Dedifferentiated amniotic fluid mesenchymal stem cell (primary cell): ENCODE data around the gene SLC30A1.
A peak's percentile ranks its signal among the peaks of the same experiment; 100 is the strongest.
"Not testable (repeated sequence)": the region's sequence is repeated elsewhere in the genome, so short reads cannot be mapped to it uniquely, and the experiment has no call there.

Source experiments
- DNase-seq: peaks from one replicate; pipeline ENCODE4 v3.0.0-alpha.2; 2016; ENCODE audit errors: extremely low spot score

The SLC30A1 gene

DNA sequence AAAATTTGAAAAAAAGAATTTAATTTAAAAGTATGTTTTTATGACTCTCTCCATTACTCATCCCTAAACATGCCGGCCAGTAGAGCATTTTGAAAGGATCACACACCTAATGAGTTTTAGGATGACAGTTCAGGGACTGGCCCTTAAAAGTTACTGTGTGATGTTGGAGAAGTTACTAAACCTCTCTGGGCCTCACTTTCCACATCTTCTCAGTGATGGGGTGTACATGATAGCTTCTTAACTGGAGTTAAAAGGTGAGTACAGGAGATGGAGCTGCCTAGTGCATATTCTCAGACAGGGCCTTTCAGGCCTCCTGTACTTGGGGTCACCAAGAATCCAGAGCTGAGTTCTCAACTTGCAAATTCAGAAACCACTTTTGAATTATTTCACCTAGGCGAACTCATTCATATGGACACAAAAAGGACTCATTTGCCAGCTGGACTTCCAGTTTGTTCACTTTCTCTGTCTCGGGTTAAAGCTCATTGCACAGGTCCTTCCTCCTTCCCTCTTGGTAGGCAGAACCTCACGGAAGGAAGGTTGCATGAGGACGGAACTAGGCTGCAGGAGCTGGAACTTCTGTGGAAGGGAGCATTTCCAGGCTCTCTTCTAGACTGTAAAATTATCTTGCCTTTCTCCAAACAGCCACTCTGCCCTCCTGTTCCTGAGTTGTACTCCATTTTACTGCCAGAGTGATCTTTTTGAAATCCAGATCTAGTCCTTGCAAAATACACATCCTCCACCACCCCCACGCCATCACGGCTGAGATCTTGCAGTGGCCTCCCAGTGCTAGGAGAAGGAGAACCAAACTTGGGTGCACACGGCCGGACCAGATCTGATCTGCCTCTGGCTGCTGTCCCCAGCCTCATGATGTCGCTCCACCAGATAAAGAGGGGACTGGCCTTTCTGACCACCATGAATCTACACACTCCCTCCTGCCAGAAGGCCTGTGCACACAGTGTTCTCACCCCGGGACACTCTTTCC is 4.3 kb upstream of the SLC30A1 start:
- DNase-seq: no peak

DNA sequence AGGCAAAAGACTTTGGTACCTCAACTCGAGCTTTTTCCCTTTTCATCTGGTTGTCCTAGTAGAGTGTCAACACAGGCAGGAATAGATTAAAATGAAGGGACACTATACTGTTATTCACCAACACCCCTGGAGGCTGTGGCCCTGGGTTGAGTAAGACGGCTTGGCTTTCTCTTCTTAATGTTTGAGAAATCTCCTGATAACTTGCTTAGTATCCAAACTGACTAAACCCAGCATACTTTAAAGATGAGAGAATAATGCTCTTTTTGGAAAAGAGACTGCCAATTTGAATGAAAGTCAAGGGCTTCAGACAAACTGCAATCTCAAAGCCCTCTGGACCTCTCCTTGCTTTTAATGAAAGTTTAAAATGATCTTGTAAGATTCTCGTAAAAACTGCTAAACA is 2.6 kb upstream of the SLC30A1 start:
- peak; percentile 68 for DNase-seq

GRCh38 chr1:211580303-211580687 is 1.3 kb upstream of the SLC30A1 start:
- DNase-seq: no peak

DNA sequence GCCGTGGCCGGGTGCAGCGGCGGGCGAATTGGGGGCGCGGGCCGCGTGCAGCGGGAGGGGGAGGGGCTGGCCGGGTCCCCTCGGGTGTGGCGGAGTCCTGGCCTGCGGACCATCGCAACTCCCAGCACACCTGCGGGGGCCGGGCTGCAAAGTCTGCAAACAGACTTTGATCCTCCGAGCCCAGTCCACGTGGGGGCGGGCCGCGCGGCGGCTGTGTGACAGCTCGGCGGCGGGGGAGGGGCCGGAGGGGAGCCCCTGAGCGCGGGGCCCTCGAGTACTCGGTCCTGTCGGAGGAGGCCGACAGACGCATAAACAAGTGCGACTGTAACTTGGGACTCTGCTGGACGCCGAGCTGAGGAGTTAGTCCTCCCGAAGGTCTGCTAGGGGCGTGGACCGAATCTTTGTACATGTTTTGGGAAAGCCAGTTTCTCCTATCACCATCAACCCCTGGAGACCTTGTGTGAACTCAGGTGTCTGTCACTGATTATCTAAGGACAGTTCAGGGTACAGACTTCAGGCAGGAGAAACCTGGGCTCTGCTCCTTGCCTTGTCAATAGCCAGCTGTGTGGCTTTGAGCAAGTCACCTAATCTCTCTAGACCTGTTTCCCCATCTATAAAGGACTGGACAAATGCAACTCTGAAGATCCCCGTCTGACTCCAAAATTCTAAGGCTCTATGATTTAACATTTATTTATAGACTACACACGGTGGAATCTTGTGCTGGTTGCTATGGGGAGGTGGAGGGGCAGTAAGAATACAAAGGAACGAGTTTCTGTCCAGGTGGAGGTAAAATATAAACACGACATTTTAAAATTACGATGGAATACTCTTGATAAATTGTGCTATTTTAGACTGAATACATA is 710 bp upstream of the SLC30A1 start:
- DNase-seq: peak; percentile 29

GRCh38 chr1:211577819-211578639 is 932 bp downstream of the SLC30A1 start:
- DNase-seq: peak; percentile 46

DNA sequence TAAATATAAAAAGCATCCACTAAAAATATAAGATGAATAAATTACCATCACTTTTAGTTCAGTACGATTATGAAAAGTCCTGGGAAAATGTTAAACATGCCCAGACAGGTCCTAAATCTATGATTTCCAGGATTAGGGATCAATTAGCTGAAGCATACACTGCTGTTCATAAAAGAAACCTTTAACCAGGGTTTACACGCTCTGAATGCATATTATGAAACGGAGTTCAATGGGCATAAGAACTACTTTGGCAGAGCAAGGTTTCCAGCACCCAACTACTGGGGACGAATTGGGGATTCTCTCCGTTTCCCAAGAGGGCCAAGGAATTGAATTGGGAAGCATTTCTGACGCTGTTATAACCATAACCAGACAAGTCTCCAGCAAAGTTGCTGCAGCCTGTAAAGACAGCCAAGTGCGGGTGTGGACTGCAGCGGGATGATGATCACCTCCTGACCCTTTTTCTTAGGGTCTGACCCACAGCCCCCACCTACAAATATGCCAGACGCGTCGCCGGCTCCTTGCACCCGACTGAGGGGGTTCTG is 1.6 kb downstream of the SLC30A1 start:
- peak; percentile 15 for DNase-seq

- DNase-seq: no peak
Measured at GRCh38 chr1:211576717-211577116, 2.2 kb downstream of the SLC30A1 start.

- no peak for DNase-seq
Measured at GRCh38 chr1:211574705-211575104, 4.3 kb downstream of the SLC30A1 start.

- no peak for DNase-seq
Measured at GRCh38 chr1:211571998-211572397, 7.0 kb downstream of the SLC30A1 start.

DNA sequence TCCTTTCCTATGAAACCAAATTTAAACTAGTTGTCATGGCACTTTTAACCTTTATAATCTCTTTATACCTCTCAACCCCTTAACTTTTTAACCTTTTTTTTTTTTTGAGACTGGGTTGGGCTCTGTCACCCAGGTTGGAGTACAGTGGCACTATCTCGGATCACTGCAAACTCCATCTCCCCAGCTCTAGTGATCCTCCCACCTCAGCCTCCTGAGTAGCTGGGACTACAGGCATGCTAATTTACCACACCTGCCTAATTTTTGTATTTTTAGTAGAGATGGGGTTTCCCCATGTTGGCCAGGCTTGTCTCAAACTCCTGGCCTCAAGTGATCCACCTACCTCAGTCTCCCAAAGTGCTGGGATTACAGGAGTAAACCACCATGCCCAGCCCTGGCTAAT is 8.6 kb downstream of the SLC30A1 start:
- DNase-seq: not testable (repeated sequence)

DNA sequence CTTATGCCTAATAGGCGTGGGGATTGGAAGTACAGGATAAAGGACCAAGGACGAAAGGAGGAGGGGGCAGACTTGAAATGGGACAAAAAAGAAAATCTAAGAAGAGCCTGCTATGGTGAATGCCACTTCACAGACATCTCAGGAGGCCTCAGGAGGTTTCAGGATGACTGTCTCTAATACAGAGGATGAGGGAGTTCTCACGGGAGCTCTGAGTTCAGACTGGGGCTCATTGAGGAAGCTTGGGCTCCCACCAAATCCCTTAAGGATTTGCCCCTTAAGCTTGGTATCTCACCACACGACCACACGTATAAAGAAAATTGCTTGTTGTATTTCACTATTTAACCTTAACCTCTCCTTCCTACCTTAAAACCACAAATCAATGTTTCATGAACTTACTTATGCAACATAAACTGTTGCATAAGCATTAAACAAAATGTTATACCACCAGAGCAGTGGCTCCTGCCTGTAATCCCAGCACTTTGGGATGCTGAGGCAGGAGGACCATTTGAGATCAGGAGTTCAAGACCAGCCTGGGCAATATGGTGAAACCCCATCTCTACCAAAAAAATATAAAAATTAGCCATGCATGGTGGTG is 12.4 kb downstream of the SLC30A1 start:
- no peak for DNase-seq

DNA sequence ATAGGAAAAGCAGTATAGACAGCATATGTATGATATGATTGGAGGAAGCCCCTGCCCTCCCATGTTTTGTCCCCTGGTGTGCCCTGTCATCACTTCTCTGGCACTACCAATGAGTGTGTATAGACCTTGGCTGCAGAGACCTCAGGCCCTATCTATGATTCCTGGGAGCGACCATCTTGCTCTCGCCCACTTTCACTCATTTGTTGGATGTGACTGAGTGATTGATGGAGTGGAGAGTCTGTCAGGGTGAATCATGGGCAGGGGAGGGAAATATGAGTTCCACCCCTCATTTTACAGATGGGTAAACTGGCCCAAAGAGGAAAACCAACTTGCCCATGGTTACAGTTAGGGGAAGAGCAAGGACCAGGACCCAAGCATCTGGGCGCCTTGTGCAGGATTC is 14.9 kb downstream of the SLC30A1 start:
- no peak for DNase-seq

- no peak for DNase-seq
Measured at GRCh38 chr1:211559222-211560010, 19.5 kb downstream of the SLC30A1 start.

DNA sequence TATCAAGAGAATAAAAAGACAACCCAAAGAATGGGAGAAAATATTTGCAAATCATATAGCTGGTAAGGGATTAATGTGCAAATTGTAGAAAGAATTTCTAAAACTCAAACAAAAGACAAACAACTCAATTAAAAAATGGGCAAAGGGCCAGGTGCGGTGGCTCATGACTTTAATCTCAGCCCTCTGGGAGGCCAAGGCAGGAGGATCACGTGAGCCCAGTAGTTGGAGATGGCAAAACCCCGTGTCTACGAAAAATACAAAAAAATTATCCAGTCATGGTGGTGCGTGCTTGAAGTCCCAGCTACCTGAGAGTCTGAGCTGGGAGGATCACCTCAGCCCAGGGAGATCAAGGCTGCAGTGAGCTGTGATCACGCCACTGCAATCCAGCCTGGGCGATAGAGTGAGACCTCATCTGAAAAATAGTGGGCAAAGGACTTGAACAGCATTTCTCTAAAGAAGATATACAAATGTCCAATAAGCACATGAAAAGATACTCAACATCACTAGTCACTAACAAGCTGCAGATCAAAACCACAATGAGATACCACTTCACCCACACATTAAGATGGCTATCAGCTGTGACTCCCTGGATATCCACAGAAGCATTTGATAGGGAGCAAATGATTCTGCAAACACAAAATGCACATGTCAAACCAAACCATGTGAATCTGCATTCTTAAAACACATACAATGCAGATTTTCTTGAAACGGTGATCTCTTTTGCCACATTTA is 20.9 kb downstream of the SLC30A1 start:
- DNase-seq: no peak

DNA sequence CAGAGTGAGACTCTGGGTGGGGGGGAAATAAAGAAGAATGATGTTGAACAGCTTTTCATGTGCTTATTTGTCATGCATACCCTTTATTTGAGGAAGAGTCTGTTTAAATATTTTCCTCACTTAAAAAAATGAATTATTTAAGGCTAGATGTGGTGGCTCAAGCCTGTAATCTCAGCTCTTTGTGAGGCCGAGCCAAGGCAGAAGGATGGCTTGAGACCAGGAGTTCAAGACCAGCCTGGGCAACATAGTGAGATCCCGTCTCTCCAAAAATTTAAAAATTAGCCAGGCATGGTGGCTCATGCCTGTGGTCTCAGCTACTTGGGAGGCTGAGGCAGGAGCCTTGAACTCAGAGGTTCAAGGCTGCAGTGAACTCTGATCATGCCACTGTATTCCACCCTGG is 25.4 kb downstream of the SLC30A1 start:
- no peak for DNase-seq

GRCh38 chr1:211551638-211552460 is 27.1 kb downstream of the SLC30A1 start:
- no peak for DNase-seq

GRCh38 chr1:211549092-211549711 is 29.8 kb downstream of the SLC30A1 start:
- DNase-seq: no peak
